ENCODE measurements around the gene ZNF594.
"Not testable (repeated sequence)": the region's sequence is repeated elsewhere in the genome, so short reads cannot be mapped to it uniquely, and the experiment has no call there.

The ZNF594 gene

DNA sequence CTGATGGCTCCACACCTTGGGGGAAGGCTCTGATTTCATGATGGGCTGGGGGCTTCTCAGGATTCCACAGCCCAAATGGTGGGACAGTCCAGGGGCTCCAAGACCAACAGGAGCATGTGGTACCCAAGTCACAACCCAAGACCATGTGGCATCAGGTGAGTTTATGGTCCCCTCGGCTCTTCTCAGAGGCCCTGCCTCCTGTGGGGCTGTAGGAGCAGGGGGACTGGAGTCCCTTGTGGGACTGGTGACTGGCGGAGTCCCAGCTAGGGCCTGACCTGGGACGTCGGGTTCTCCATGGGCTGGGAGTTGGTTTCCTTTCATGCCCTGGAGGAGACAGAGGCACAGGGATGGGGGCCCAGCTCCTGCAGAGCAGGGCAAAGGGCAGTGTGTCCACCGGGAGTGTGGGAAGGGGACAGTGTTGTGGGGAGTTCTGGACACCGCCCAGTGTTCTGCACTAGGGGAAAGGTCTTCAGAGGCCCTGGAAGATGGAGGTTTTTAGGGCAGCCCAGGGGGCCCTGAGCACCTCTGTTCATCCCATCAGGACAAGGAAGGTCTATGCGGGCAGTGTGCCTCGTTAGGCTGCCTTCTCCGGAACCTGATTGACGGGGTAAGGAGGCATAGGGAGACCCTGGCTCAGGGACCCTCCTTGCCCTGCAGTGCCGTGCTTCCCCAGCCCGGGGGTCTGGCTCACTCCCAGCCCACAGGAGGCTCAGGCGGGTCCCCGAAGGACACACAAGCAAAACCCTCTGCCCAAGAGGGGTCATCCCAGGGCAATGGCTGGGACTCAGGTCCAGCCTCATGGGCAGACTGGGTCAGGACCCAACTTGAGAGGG, 54.9 kb downstream of the ZNF594 start:
- not testable (repeated sequence) for DNase-seq (ENCODE audit: low spot score)

DNA sequence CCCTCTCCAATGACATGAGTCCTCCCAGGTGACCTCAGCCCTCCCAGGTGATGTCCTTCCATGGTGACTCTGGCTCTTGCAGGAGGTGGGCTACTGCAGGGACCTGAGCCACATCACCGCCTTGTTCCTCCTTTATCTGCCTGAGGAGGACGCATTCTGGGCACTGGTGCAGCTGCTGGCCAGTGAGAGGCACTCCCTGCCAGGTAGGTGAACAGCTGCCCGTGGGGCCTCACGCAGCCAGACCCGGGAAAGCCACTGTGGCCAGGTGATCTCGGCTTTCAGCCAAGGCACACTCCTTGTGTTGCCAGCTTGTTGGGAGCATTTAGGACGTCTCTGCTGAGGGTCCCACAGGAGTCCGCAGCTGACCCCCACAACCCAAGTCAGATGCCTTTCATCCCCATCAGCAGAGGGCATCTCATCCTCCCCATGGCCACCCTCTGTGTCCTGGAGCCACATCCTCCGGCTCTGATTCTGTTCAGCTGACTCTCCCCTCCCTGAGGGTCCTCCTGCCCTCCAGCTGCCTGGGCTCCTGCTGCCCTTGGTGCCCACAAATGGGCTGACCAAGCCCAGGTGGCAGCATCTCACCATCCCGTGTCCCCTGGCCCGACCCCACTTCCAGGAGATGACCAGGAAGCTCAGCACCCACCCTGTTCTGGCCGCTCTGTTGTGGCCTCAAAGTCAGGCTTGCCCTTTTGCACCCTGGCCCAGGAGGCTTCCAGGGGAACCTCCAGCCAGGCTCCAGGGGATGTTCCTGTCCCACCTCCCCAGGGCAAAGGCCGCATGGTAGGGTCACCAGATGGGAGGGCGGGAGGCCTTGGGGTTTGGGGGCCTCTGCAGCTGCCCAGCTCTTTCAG, 55.7 kb downstream of the ZNF594 start:
- DNase-seq (ENCODE audit: low spot score), result no peak

DNA sequence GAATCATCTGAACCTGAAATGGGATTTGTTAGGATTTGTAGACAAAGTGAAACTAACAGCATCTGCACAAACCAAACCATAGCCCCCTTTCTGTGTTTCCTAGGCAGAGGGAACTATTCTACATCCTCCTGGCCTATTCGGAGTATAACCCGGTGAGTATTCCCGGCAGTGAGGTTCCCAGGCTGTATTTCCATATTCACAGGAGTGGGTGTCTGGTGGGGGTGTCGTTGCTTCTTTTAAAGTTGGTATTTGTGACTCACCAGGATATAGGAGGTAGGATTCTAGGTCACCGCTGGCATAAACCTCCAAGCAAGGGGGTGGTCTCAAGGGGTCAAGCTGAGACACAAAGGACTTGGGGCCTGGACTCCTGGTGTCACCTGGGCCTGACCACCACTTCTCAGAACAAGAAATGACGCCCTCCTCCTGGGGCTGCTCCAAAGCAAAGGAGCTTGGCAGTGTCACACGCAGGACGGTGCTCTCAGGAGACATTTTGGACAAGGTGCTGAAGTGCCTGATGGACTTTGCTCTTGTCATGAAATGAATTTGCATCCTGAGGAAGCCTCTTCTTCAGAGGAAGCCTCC, 56.4 kb downstream of the ZNF594 start:
- DNase-seq (ENCODE audit: low spot score), result not testable (repeated sequence)

DNA sequence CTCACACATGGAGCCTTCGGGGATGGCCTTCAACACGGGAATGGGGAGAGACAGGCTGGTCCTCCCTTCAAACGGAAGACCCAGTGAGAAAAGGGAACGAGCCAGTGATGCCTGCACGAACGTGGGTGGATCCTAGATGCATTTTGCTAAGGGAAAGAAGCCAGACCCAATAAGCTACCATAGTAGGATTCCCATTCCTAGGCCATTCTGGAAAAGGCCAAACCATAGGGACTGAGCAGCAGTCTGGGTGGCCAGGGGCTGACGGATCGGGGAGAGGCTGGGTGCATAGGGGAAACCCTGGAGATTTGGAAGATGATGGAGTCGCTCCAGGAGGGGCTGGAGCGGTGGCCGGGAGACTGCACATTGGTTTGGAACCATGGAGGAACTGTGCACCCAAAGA, 57.1 kb downstream of the ZNF594 start:
- DNase-seq (ENCODE audit: low spot score), result not testable (repeated sequence)

DNA sequence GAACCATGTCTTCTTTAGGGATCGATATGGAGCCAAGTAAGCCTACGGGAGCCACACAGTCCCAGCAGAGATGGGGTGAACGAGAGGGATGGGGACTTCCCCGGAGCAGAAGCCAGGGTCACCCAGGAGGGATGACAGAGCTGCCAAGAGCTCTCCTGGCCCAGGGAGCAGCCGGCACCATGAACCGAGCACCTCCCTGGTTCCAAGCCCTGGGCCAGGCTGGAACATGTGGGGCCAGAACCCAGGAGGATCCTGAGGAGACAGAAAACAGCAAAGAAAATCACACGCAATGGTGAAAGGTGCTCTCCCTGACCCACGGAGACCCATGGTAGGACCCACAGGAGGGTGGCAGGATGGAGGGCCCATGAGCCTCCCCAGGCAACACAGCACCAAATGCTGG, 57.7 kb downstream of the ZNF594 start:
- DNase-seq (ENCODE audit: low spot score), result not testable (repeated sequence)

DNA sequence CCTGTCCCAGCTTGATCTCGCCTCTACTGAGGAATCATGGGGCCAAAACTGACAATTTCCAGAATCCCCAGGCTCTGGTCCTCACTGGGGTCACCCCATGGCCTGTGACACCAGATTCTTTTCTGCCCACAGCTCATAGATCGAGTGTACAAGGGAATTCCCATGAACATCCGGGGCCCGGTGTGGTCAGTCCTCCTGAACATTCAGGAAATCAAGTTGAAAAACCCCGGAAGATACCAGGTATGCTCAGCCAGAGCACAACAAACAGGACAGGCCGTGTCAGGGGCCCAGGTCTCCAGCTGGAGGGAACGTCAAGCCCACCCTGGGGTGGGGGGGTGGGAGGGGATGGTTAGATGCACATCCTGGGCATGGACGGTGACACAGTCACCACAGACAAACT, 58.4 kb downstream of the ZNF594 start:
- DNase-seq (ENCODE audit: low spot score), result no peak

DNA sequence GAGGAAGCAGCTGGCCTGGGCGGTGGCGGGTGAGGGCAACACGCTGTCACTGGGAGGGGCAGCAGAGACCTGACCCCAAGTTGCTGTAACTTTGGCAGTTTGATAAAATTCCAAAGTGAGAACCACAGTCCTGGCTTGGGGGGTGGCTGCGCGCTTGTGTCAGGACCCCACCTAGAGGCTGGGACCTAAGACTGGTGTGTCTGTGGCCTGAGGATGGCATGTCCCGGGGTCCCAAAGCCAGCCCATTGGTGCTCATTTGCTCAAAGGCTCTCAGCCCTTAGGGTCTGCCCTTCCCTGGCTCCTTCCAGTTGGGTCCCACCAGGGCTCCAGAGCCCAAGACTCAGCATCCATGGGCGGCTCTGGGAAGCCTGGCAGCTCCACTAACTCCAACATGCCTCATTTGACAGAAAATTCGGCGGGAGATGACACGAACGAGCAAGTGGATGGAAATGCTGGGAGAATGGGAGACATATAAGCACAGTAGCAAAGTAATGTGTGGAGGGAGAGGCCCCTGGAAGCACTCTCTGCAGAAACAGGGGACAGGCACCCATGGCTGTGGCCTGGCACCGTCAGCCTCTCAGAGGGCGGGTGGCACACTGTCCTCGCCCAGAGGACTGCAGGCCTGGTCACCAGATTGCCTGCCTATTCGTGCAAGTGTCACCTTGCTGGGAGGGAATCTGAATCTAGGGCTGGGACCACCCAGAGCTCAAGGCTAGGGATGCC, 59.0 kb downstream of the ZNF594 start:
- not testable (repeated sequence) for DNase-seq (ENCODE audit: low spot score)

DNA sequence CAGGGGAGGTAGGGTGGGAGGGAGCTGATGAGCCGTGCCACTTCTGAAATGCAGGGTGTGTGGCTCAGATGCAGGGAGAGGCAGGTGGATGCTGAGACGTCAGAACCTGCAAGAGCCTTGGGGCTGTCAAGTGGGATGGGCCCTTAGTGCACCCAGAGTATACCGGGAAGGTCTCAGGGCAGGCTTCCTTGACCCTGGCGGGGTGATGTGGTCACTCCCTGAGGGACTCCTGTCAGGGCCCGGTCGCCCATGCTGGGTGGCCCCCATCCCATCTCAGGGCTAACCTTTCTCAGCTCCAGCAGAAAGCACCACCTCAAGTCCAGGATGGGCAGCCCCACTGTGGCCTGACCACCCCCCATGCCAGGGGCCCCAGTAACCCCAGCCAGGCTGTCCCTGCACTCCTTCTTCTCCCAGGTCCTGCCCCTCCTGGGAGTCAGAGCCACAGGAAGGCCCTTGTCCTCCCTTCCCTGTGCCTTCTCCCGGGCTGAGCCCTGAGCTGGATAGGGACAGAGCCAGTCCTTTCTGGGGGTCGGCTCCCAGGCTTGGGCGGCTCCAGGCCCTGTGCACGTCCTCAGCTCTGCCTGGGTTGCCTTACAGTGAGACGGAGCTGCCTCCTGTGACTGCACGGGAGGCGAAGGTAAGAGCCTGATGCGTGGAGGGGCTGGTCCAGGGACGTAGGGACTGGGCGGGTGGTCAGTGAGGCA, 59.7 kb downstream of the ZNF594 start:
- not testable (repeated sequence) for DNase-seq (ENCODE audit: low spot score)

DNA sequence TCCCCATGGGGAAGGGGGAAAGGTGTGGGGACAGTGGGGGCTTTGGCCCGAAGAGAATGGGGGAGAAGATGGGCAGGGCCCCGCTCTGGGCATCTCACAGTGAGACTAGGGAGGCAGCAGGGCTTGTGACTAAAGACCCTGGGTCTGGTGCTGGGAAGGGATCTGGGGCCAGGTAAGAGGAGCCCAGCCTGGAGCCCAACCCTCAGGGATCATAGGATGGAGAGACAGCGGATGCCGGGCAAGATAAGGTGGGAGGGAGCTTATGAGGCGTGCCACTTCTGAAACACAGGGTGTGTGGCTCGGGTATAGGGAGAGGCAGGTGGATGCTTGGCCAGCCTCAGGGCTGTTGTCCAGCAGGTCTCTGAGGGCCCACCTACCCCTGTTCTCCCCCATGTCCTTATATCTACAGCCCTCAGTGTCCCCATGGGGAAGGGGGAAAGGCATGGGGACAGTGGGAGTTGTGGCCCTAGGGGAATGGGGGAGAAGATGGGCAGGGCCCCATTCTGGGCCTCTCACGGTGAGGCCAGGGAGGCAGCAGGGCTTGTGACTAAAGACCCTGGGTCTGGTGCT, 60.4 kb downstream of the ZNF594 start:
- no peak for DNase-seq (ENCODE audit: low spot score)

DNA sequence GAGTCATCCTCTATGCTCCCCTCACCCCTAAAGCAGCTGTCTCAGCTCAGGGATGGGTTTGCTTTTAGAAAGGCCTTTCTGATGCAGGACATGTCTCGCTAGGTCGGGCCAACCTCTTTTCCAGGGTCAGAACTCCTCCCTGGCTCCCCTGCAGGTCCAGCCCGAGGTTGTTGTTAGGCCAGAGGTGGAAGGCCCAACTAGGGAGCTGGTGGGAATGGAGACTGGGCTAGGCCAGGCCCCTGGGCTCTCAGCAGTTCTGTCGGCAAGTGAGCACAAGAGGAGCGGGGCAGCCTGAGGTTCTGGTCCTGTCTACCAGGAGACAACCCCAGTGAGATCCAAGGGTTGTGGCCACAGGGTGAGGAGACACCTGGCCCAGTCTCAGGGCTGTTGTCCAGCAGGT, 61.0 kb downstream of the ZNF594 start:
- not testable (repeated sequence) for DNase-seq (ENCODE audit: low spot score)

DNA sequence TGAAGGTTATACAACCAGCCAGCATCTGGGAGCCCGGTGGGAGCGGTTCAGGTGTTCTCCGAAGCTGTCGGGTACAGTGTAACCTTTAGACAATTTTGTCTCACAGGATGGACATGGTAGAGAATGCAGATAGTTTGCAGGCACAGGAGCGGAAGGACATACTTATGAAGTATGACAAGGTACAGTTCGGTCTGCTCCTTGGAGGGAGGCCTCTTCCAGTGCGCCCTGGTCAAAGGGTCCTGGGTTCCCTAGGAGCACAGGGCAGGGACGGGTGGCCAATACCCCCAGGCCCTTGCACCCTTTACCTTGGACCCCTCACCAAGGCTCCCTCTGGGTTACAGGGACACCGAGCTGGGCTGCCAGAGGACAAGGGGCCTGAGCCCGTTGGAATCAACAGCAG, 61.4 kb downstream of the ZNF594 start:
- DNase-seq (ENCODE audit: low spot score), result not testable (repeated sequence)

DNA sequence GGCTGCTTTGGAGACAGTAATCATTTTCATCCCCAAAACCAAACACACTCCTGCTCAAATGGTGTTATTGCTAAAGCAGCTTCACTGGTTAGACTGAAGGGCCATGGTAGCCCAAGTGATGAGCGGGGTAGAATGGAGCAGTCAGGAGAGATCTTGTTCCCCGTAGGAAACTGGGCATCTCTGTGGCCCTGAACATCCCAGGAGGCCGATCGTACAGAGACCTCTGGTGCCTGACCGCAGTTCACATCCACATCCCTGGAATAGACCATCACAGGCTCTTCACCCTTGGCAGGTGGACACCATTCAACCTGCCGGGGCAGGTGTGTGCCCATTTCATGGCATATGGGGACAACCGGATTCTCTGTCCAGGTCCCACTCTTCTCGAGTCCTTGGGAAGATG, 61.9 kb downstream of the ZNF594 start:
- not testable (repeated sequence) for DNase-seq (ENCODE audit: low spot score)

Data from globus pallidus (tissue), 1 donor.